Measurements from ENCODE around the gene CXCR3.
"Not testable (repeated sequence)": the region's sequence is repeated elsewhere in the genome, so short reads cannot be mapped to it uniquely, and the experiment has no call there.

Gene CXCR3

DNA sequence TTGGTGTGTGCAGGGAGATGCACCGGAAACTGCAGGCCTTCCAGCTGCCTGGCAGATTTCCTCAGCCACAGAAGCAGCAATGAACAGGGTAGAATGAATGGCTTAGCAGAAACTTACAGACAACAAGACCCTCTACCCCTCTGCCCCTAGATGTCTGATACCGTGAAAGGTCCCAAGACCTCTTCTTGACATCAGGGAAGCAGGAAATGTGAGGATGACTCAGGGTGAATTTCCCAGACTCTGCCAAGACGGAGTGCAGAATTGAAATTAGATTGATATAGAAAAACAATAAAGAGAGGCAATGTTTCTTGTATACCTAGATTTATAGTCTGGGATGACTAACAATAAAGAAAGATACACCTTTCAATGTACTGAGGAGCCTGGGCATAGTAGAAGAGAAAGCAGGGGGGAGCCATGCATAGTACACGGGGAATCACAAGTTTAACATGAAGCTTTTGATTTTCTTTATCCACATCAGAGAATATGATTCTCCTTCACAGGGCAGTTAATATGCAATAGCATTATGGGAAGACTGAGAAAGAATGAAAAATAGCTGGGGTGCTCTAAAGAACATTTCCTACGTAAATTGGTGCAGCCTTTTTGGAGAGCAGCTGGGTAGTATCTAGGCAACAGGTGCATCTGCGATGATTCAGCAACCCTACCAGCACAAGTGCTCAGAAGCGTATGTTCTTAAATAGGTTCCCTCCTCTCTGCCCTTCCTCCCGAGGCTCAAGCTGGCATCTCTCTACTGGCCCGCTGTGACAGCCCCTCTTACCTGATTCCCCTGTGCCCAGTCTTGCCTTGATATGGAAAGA is 18.3 kb upstream of the CXCR3 start:
- no peak for DNase-seq

DNA sequence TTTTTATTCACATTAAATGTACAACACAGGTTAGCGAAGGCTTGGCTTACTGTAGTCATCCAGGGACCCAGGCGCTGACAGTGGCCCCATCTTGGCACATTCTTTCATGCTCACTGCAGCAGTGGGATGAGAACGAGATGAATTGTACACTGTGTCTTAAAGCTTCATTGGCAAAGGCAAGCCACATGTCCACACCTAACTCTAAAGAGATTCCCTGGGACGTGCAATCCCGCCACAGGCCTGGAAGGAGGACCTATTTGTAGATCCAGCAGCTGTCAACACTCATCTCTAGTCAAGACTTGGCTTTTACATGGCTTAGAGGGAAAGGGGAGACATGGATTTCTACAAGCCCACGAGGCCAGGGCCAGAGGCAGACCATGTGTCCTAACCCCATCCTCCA is 16.1 kb upstream of the CXCR3 start:
- no peak for DNase-seq

DNA sequence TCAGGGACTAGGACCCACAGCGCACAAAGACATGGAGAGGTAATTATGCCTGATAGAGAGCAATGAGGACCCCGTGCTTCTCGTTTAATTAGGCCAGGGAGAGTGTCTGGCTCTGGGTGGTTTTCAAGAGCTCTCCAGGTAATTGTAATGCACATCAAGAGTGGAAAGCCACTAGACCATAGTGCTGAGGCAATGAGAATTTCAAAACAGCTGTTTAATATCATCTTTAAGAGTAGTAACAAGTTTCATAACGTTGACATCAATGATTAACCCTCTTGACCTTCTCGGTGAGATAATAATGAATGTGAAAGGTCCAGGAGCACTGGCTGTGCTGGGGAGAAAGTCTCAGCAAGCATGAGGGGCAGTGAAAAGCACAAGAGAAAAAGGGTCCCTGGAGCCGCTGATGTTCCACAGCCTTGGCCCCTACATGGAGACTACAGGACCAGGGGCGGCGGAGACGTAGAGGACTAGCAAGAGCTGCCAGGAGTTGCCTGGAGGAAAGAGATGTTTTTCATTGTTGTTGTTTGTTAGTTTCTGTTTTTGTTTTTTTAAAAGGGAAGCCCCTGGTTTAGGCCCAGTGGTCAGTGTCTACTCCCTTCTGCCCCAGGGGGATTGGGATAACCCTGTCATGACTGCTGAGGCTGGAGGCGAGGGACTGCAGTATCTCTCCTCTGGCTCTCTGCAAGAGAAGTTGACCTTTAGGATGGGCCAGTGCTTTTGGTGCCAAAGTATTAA is 14.8 kb upstream of the CXCR3 start:
- DNase-seq: no peak

DNA sequence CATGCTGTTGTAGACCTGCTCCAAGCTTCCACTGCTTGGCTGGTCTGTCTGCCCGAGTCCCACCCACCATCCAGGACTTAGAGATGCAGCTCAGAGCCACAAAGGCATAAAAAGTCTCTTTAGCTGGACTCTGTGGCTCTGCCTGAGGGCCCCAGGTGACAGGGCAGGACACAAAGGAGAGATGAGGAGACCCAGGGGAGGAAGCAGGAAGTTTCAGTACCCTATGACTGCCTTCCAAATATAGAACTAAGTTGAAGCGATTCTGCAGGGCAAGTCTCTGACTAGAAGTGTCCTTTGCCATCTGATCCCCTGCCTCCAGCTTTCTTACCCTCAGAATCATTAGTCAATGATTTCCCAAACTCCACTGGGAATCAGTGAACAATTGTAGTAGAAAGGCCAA is 11.2 kb upstream of the CXCR3 start:
- DNase-seq: no peak

DNA sequence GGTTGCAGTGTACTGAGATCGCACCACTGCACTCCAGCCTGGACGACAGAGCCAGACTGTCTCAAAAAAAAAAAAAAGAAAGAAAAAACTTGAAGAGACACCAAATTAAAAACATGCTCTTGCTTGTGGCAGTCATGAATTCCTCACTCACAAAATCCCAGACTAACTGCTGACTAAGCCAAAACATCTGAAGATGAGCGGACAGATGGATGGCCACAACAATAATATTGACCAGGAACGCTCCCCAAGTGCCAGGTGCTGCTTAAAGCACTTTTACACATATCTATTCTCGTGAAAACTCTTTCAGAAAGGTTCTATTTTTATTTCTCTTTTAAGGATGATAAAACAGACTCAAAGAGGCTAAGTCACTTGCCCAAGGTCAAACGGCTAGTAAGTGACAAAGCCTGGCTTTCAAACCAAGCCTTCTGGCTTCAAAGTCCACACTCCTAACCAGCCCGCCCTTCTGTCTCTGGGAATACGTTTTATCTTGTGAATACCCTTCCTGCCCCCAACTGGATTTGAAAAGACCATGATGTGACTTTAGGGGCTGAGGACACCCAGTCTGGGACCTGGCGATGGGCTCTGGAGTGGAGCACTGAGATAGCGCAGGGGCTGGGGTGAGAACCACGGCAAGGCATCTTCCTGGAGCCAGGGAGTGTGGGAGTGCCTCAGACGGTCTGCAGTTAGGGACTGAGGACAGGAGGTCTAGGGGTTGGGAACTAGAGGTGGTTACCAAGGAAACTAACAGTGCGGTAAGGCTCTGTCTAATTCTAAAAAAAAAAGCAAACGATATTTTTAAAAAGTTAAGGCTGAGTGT is 9.5 kb upstream of the CXCR3 start:
- no peak for DNase-seq

DNA sequence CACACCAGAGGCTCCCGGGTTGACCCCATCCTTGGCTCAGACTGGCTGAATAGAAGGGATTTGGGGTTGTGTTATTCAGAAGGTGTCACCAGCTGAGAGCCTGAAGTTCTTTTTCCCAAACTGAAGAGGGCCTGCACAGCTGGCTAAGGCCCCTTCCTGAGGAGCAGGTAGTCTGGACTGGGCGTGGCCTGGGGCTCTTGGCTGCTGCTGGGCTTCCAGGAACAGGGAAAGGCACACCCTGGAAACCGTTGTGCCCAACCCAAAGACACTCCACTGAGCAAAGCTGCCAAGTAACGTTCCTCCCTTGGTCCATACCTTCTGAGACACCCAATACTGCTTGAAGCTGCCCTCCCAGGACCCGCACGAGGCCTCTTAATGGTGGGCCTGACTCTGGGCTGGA is 8.3 kb upstream of the CXCR3 start:
- no peak for DNase-seq

DNA sequence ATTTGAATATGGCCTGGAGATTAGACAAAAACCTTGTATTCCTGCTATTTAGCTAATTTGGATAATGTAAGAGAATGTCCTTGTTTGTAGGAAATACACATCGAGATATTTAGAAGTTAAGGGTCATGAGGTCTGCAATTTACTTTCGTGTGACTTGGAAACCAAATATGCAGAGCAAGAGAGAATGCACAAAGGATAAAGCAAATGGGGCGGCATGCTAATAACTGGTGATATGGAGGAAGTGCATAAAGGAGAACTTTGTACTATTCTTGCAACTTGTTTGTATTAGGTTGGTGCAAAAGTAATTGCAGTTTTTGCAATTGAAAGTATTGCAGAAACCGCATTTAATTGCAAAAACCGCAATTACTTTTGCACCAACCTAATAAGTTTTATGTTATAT is 7.2 kb upstream of the CXCR3 start:
- DNase-seq: no peak

DNA sequence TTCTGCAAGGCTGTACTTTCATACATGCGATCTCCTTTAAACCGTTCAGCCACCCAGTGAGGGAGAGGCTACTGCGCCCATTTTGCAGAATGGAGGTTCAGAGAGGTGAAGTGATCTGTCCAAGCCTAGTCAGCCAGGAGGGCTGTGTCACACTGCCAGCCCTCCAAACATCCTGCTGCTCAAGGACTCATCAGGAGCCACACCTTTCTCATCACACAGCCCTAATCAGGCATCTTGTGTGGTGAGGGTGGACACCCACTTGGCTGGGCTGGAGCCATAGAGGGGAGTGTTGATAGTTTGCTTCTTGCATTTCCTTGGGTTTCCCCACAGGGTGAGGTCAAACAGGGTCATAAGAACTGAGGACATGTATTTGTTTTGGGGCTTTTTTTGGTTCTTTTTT is 5.4 kb upstream of the CXCR3 start:
- DNase-seq: peak; percentile 37 to 40

DNA sequence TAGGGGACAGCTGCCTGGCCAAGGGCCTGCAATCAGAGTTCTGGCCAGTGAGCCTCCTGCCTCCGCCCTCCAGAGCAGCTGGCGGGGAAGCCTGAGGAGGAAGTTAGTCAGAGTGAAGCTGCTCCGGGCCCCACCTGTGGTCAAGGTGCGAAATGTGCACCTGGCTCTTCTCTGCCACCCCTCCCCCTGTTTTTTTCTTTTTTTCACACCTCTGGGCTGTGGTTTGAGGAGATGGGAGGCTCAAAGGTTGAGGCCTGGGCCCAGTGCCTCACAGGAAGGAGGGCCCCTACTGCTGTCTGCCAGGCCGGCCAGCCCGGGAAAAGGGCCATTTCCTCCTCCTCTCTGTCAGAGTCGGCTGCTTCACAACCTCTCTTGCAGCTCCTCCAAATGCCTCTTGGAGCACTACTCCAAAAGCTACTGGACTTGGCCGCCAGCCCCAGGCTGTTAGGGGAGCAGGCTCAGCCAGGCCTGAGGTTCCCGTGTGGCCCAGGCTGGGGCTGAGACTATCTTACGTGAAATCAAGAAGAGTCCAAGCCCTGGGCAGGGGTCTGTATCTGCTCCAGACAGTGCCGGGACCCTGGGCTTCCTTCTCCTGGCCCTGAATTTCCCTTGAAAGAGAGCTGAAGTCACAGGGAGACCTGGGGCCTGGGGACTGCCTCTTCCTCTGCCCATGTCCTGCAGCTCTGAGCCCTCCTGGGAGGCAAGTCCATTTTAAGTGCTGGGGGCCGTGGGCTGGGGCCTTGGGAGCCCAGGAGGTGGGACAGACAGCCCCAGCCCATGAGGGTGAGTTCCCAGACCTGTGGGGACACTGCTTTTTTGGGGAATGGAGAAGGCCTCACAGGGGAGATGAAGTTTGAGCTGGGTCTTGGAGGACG is 4.5 kb upstream of the CXCR3 start:
- peak; percentile 77 to 83 for DNase-seq

DNA sequence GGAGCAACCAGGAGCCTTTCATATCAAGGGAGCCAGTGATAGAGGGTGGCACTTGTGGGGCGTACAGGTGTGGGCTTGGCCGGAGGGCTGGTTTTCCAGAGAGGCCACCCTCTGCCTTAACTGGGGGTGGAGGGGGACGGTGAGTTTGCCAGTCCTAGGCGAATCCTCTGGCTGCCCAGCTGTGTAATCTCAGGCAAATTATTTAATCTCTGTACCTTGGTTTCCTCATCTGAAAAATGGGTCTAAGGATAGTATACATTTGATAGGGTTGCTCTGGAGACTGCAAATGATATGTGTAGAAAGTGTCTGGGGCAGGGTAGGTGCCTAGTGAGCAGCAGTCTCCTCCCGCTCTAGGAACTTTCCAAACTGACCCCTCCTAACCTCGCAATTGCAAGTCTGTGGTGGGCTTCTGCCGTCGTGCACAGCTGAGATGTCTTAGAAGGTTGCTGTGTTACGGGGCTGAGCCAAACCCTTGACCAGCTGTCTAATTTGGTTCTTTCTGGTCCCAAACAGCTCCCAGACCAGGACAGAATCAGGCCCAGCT is 3.8 kb upstream of the CXCR3 start:
- DNase-seq: no peak

DNA sequence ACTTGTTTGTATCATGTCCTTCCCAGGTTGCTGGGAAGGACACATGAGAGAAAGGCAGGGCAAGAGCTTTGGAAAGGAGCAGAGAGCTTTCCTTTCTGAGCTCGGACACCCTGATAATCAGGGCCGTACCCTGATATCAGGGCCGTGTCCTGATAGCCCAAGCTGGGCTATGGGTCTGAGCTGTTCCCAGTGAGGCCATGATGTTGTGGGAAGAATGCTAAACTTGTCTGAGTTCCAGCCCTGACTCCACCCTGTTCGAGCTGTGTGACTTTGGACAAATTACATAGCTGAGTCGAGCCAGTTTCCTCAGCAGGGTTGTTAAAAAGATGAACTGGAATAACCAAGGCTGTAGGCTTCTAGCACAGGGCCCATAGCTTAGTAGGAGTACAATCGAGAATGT is 3.3 kb upstream of the CXCR3 start:
- DNase-seq: no peak

DNA sequence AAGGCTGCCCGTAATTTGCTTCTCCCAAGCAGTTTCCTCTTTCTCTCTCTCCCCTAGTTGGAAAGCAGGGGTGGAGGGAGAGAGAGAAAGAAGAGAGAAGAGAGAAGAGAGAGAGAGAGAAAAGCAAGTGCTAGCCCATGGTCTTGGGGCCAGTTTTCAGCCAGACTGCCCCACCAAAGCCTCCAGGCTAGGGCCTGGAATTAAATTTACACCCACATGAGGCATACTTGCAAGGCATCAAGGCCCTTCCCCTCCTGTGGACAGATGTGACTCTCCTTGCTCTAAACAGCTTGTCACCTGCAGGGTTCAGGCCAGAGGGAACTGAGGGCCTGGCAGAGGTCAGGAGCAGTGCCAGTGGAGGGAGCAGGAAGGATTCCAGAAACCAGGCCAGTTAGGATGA is 1.7 kb upstream of the CXCR3 start:
- DNase-seq: no peak

DNA sequence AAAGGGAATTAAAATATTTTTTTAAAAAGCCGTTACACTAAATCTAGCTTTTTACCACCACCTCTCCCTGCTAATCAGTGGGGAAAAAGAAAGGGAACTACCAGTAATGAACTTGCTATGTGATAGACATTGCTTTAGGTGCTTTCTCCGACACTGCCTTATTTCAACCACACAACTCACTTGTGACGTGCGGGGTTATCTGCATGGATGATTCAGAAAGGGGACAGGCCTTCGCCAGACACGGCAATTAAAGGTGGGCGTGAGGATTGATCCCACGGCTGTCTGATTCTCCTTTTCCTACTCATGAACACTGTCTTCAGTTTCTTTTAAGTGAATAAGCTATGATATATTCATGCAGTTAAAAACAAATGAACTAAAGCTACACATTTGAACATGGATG is 882 bp upstream of the CXCR3 start:
- peak; percentile 45 to 59 for DNase-seq

DNA sequence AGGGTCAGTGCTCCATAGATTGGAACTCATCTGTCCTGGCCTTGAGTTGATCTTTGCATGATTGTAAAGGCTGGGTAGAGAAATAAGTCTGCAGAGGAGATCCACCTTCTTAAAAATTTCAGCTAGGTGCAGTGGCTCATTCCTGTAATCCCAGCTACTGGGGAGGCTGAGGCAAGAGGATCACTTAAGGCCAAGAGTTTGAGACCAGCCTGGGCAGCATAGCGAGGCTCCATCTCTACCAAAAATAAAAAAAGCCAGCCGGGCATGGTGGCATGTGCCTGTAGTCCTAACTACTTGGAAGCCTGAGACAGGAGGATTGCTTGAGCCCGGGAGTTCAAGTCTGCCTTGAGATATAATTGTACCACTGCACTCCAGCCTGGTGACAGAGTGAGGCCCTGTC is 476 bp upstream of the CXCR3 start:
- no peak for DNase-seq

DNA sequence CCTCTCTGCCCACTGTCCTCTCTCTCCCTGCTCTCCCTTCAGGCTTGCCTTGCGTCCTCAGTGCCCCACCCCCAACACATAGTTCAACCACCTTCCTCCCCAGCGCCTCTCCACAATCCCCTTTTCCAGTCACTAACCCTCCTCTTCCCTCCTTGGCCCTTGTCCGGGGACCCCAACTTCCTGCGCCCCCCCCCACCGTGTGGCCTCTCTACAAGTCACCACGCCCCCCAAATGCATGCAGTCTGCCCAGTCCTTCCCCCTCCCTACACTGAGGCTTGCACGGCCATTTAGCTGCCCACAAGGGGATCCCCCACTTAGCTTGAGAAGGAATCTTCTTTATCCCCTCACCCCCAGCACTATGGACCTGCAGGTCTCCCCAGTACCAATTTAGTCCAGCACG is 569 bp downstream of the CXCR3 start:
- DNase-seq: no peak

DNA sequence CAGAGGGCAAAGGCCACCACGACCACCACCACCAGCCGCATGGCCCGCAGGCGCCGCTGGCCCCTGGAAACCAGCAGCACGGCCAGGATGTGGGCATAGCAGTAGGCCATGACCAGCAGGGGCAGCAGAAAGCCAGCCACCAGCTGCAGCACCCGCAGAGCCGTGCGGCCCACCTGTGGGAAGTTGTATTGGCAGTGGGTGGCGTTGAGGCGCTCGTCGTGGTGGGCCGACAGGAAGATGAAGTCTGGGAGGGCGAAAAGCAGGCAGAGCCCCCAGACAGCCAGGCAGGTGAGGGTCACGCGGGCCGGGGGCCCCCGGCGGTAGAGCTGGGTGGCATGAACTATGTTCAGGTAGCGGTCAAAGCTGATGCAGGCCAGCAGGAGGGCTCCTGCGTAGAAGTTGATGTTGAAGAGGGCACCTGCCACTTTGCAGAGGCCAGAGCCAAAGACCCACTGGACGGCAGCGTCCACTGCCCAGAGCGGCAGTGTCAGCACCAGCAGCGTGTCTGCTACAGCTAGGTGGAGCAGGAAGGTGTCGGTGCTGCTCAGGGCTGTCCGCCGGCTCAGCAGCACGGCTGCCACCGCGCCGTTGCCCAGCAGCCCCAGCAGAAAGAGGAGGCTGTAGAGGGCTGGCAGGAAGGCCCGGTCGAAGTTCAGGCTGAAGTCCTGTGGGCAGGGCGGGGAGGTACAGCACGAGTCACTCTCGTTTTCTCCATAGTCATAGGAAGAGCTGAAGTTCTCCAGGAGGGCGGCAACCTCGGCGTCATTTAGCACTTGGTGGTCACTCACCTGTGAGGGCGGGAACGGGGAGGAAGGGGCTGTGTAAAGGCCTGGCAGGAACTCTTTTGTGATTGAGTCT is 1.4 kb downstream of the CXCR3 start:
- peak; percentile 27 to 34 for DNase-seq

DNA sequence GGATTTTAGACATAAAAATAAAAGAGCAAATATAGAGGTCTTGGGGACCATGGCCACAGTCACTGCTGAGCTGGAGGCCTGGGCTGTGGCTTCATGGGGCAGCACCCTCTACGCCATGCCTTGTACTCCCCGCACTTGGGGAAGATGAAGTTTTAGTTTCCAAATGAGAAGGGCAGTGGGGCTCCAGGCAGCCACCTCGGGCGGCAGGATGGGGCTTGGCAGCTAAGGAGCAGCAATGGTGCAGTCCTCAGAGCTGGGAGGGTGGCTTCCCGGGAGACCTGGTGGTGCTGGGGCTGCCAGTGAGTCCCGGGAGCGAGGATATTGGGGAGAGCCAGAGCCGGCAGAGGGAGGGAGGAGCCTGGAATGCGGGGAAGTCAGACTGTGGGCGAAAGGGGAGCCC is 2.4 kb downstream of the CXCR3 start:
- DNase-seq: no peak

DNA sequence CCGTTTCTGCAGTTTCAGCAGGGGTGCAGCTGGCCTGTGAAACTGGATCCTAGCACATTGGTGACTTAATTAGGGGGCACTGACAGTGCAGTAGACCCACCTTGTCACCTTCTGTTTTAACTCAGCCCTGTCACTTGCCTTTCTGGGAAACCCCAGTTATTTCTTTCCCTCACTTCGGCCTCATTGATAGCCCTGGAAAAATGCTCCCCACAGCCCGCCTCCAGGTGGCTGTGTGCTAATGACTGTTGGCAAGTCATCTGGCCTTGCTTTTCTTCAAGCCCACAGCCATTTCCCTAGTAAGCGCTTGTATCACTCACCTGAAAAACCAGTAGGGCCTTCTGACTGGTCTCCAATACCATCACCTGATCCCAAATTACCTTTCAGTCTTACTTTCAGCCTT is 3.3 kb downstream of the CXCR3 start:
- no peak for DNase-seq

DNA sequence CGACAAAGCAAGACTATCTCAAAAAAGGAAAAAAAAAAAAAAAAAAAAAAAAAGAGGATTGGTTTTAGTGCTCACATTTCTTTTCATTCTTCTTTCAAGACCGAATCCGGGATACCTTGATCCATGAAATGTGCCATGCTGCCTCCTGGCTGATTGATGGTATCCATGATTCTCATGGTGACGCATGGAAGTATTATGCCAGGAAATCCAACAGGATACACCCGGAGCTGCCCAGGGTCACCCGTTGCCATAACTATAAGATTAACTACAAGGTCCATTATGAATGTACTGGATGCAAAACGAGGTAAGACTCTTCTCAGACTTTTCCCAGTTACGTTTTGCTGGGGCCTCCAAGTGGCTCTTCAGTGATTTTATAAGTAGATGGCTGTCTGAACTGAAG is 6.1 kb downstream of the CXCR3 start:
- DNase-seq: no peak

DNA sequence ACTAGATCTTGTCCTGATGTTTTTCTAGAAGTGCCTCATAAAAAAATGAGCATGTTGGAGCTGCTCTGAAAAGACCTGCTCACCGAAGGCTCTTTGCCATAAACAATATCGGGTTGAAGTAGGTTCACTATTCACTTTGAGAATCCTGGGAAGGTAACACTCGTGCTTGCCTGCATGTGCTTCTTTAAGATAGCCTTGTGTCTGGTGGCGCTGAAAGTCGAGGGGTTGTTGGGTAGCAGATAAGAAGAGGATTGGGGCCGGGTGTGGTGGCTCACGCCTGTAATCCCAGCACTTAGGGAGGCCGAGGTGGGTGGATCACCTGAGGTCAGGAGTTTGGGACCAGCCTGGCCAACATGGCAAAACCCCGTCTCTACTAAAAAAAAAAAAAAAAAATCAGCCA is 6.6 kb downstream of the CXCR3 start:
- not testable (repeated sequence) for DNase-seq

DNA sequence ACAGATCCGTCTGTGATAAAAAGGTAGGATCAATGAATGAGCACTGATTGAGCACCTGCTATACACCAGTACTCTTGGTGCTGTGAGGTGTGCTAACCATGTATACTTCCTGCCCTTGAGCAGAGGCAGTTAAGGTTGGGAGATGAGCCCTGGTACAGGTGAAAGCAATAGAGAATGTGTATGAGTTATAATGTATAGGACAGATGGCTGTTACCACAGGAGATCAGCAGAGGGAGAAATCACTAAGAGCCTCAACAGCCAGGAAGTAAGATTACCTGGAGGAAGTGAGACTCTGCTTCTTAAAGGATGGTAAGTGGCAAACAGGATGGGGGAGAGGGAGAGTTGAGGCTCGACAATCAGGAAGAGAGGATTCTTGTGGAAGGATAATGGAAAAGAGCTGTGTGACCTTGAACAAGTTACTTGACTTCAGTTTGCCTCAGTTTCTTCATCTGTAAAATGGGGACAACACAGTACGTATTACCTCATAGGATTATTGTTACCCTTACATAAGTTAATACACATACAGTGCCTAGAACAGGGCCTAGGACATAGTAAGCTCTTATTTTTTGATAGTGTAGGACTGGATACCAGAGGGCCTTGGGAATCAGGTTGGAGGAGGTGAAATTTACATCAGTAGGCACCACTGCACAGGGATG is 9.1 kb downstream of the CXCR3 start:
- DNase-seq: no peak

Data from CD4-positive, alpha-beta T cell treated with Interleukin-4 for 1 hour (primary cell).